Measurements from ENCODE around the gene UBL3.

UBL3 gene

GRCh38 chr13:29878101-29878500 is 27.7 kb upstream of the UBL3 start:
- TF ChIP-seq CTCF (conservative IDR thresholded peaks at IDR 0.05; ENCODE audit: low read depth, low read length), result no peak
- DNase-seq (ENCODE audit: low read depth), result peak; percentile 32
- H3K4me3 ChIP-seq (ENCODE audit: low read depth, low read length), result no peak overlapping the region

DNA sequence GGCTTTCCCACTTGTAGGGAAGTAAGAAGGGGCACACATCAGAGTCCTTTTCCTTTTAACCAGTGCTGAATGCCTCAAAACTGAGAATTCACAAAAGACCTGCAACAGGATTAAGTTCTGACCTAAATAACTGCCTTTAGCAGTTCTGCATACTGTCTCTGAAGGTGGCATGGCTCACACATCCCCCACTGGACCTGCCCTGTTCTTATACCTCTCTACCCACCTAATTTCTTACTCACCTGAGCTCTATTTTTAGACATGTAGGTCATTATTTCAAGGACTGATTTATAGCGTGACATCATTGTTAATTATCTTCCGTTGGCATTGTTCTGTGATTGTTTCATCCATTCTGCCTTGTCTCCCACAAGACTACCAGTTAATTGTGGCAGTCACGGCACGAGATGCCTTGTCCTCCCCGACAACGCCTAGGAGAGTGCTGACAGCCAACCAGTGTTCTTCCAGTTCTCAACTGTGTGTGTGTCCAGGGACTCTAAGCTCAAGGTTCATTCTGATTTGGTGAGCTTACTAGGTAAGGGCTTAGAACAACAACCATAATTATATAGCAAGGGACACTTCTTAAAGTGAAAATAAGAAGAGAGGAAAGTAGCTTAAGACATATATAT is 27.1 kb upstream of the UBL3 start:
- TF ChIP-seq CTCF (conservative IDR thresholded peaks at IDR 0.05; ENCODE audit: low read depth, low read length), result no peak
- no peak for DNase-seq (ENCODE audit: low read depth)
- no peak overlapping the region for H3K4me3 ChIP-seq (ENCODE audit: low read depth, low read length)

GRCh38 chr13:29875646-29876045 is 25.2 kb upstream of the UBL3 start:
- no peak overlapping the region for H3K4me3 ChIP-seq (ENCODE audit: low read depth, low read length)
- TF ChIP-seq CTCF (conservative IDR thresholded peaks at IDR 0.05; ENCODE audit: low read depth, low read length), result no peak
- no peak for DNase-seq (ENCODE audit: low read depth)

- H3K4me3 ChIP-seq (ENCODE audit: low read depth, low read length), result no peak overlapping the region
- TF ChIP-seq CTCF (conservative IDR thresholded peaks at IDR 0.05; ENCODE audit: low read depth, low read length), result no peak
- DNase-seq (ENCODE audit: low read depth), result no peak
These were observed 18.2 kb upstream of the UBL3 start for GRCh38 chr13:29868581-29868980.

DNA sequence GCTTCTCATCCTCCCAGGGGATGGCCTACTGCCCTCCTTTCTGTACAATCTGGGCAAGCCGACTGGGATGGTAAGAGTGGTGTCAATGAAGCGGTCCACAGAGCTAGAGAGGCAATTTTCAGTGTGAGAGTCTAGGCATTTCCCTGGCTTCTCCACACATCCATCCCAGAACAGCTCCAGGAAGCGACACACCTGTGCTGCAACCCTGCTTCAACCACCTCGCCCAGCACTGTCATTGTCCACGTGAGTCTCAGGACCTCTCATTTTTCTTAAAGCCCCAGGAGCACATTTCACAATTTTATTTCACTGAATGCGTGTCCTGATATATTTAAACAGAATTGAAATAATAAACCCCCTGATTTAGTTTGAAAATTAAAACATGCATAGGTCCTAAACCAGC is 15.5 kb upstream of the UBL3 start:
- DNase-seq (ENCODE audit: low read depth), result no peak
- no peak for TF ChIP-seq CTCF (conservative IDR thresholded peaks at IDR 0.05; ENCODE audit: low read depth, low read length)
- no peak overlapping the region for H3K4me3 ChIP-seq (ENCODE audit: low read depth, low read length)

- no peak overlapping the region for H3K4me3 ChIP-seq (ENCODE audit: low read depth, low read length)
- DNase-seq (ENCODE audit: low read depth), result no peak
- TF ChIP-seq CTCF (conservative IDR thresholded peaks at IDR 0.05; ENCODE audit: low read depth, low read length), result no peak
These were observed 11.3 kb upstream of the UBL3 start for GRCh38 chr13:29861694-29862110.

- no peak for DNase-seq (ENCODE audit: low read depth)
- TF ChIP-seq CTCF (conservative IDR thresholded peaks at IDR 0.05; ENCODE audit: low read depth, low read length), result no peak
- no peak overlapping the region for H3K4me3 ChIP-seq (ENCODE audit: low read depth, low read length)
These were observed 9.6 kb upstream of the UBL3 start for GRCh38 chr13:29859971-29860370.

All from choroid plexus epithelial cell (primary cell).